ENCODE data around the gene MSL1.
A peak's percentile ranks its signal among the peaks of the same experiment; 100 is the strongest.

MSL1 gene

GRCh38 chr17:40122136-40122998, 596 bp downstream of the MSL1 start:
- in situ Hi-C loops (cut with MboI; ENCODE audit: low pct_unique_long_range_greater_than_20kb, low sequenced_read_pairs, unreplicated experiment) = no loop called here
- DNase-seq (ENCODE audit: low spot score) = peak; percentile 85
- TF ChIP-seq CTCF (IDR thresholded peaks at IDR 0.05; ENCODE audit: extremely low read depth, insufficient read depth, missing control alignments) = peak; percentile 23

- peak; percentile 4 for TF ChIP-seq CTCF (IDR thresholded peaks at IDR 0.05; ENCODE audit: extremely low read depth, insufficient read depth, missing control alignments)
- in situ Hi-C loops (cut with MboI; ENCODE audit: low pct_unique_long_range_greater_than_20kb, low sequenced_read_pairs, unreplicated experiment) = no loop called here
- DNase-seq (ENCODE audit: low spot score) = peak; percentile 76
Measured at GRCh38 chr17:40122999-40123810, 1.4 kb downstream of the MSL1 start.

GRCh38 chr17:40123811-40124114, 2.0 kb downstream of the MSL1 start:
- in situ Hi-C loops (cut with MboI; ENCODE audit: low pct_unique_long_range_greater_than_20kb, low sequenced_read_pairs, unreplicated experiment) = no loop called here
- DNase-seq (ENCODE audit: low spot score) = no peak
- no peak for TF ChIP-seq CTCF (IDR thresholded peaks at IDR 0.05; ENCODE audit: extremely low read depth, insufficient read depth, missing control alignments)

- TF ChIP-seq CTCF (IDR thresholded peaks at IDR 0.05; ENCODE audit: extremely low read depth, insufficient read depth, missing control alignments) = no peak
- DNase-seq (ENCODE audit: low spot score) = no peak
- in situ Hi-C loops (cut with MboI; ENCODE audit: low pct_unique_long_range_greater_than_20kb, low sequenced_read_pairs, unreplicated experiment) = no loop called here
Measured at GRCh38 chr17:40124279-40125141, 2.7 kb downstream of the MSL1 start.

- no peak for DNase-seq (ENCODE audit: low spot score)
- in situ Hi-C loops (cut with MboI; ENCODE audit: low pct_unique_long_range_greater_than_20kb, low sequenced_read_pairs, unreplicated experiment) = no loop called here
- TF ChIP-seq CTCF (IDR thresholded peaks at IDR 0.05; ENCODE audit: extremely low read depth, insufficient read depth, missing control alignments) = no peak
Measured at GRCh38 chr17:40129498-40129897, 7.7 kb downstream of the MSL1 start.

GRCh38 chr17:40130352-40131042, 8.7 kb downstream of the MSL1 start:
- DNase-seq (ENCODE audit: low spot score) = no peak
- no peak for TF ChIP-seq CTCF (IDR thresholded peaks at IDR 0.05; ENCODE audit: extremely low read depth, insufficient read depth, missing control alignments)
- in situ Hi-C loops (cut with MboI; ENCODE audit: low pct_unique_long_range_greater_than_20kb, low sequenced_read_pairs, unreplicated experiment) = no loop called here
